ENCODE results near the gene ZC3H7A. TPM values are rescaled to one million over a fixed set of nuclear protein-coding genes. Genes with fewer than 3 reads are reported as not detected.

ZC3H7A gene
- total RNA-seq, 1 donor from 2014 or later, result 14.5 TPM

- TF ChIP-seq CTCF (conservative IDR thresholded peaks at IDR 0.05; ENCODE audit: low read depth, low read length), result no peak
- peak; percentile 66 for DNase-seq (ENCODE audit: low read depth)
- peak within 1 kb of the TSS; percentile 97 for H3K4me3 ChIP-seq (ENCODE audit: low read depth, low read length)
Observed at GRCh38 chr16:11742536-11743307, 54.3 kb downstream of the ZC3H7A start, which contains the start of gene TXNDC11. Gene TXNDC11 (minus strand): TSS chr16:11742857. CDS start chr16:11742730, 127 bp downstream.

GRCh38 chr16:11742093-11742535 lies 54.9 kb downstream of the ZC3H7A start:
- DNase-seq (ENCODE audit: low read depth), result no peak
- no peak for TF ChIP-seq CTCF (conservative IDR thresholded peaks at IDR 0.05; ENCODE audit: low read depth, low read length)
- H3K4me3 ChIP-seq (ENCODE audit: low read depth, low read length), result peak overlapping the region; percentile 97

- peak overlapping the region; percentile 97 for H3K4me3 ChIP-seq (ENCODE audit: low read depth, low read length)
- DNase-seq (ENCODE audit: low read depth), result no peak
- TF ChIP-seq CTCF (conservative IDR thresholded peaks at IDR 0.05; ENCODE audit: low read depth, low read length), result no peak
Observed at GRCh38 chr16:11740567-11740966, 56.5 kb downstream of the ZC3H7A start.

GRCh38 chr16:11738742-11739544 lies 58.1 kb downstream of the ZC3H7A start:
- no peak overlapping the region for H3K4me3 ChIP-seq (ENCODE audit: low read depth, low read length)
- no peak for TF ChIP-seq CTCF (conservative IDR thresholded peaks at IDR 0.05; ENCODE audit: low read depth, low read length)
- DNase-seq (ENCODE audit: low read depth), result no peak

GRCh38 chr16:11737713-11738112 lies 59.3 kb downstream of the ZC3H7A start:
- TF ChIP-seq CTCF (conservative IDR thresholded peaks at IDR 0.05; ENCODE audit: low read depth, low read length), result no peak
- no peak overlapping the region for H3K4me3 ChIP-seq (ENCODE audit: low read depth, low read length)
- no peak for DNase-seq (ENCODE audit: low read depth)

- no peak overlapping the region for H3K4me3 ChIP-seq (ENCODE audit: low read depth, low read length)
- TF ChIP-seq CTCF (conservative IDR thresholded peaks at IDR 0.05; ENCODE audit: low read depth, low read length), result no peak
- no peak for DNase-seq (ENCODE audit: low read depth)
Observed at GRCh38 chr16:11736903-11737302, 60.2 kb downstream of the ZC3H7A start.

Data from epithelial cell of proximal tubule (primary cell).